ENCODE measurements around the gene ADRA2B. TPM values are rescaled to one million over a fixed set of nuclear protein-coding genes. Genes with fewer than 3 reads are reported as not detected.

Gene ADRA2B
- 0.02 TPM in 1 of 3 replicates, not detected in the others for polyA plus RNA-seq
- polyA plus RNA-seq (2011; ENCODE audit: low read depth), result not detected
- polyA plus RNA-seq (2011; cell fraction: cytosol; rRNA removed), result not detected in 2 replicates
- polyA plus RNA-seq (2011; cell fraction: nucleus; rRNA removed), result 0.07 TPM in 1 of 2 replicates, not detected in the other
- polyA plus RNA-seq (2012; ENCODE audit: low replicate concordance), result 0.08 TPM in 1 of 2 replicates, not detected in the other
- polyA minus RNA-seq, result not detected in 3 replicates
- polyA minus RNA-seq (2011; cell fraction: cytosol; rRNA and poly(A)+ RNA removed), result not detected
- not detected in 2 replicates for polyA minus RNA-seq (2011; cell fraction: nucleus; rRNA and poly(A)+ RNA removed)

DNA sequence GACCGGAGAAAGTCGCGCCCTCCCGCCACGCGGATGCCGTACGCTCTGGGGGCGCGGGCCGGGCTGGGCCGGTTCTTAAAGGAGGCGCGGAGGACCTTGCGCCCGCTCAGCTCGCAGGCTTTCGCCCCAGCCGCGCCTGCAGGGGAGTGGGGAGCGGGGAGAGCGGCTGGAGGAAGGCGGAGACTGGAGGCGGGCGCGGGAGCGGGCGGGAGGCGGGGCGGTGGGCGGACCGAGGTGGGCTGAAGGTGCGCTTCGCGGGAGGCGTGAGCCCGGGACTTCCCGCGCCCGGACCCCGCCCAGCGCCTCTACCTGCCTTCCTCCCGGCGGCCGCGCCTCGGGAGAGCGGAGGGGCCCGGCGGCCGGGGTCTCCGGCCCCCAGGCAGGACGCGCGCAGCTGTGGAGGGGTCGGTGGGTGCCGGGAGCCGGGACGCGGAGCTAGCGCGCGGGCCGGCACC lies at the start of gene ADRA2B:
TSS of gene ADRA2B (minus strand) at position 148 of the 455 bp plus-strand sequence. CDS start 422 bp downstream, outside the sequence.
- H3K4me1 ChIP-seq (ENCODE audit: control insufficient read depth, extremely low read depth, insufficient read depth, low read length), result peaks cover 5% of the 10 kb centered on the region
- peak within 1 kb of the TSS; percentile 39 for H3K9ac ChIP-seq (ENCODE audit: control insufficient read depth, extremely low read depth, insufficient read depth, low read length)
- peak within 1 kb of the TSS; percentile 58 for H2AFZ ChIP-seq (ENCODE audit: control insufficient read depth, low read length)
- H3K36me3 ChIP-seq (ENCODE audit: control insufficient read depth in 2 of 2, extremely low read depth in 1 of 2, insufficient read depth in 2 of 2, low read length in 2 of 2), result no peaks in the 10 kb centered on the region
- H3K4me2 ChIP-seq (ENCODE audit: control insufficient read depth, extremely low read depth, insufficient read depth, low read depth, low read length), result peak within 1 kb of the TSS; percentile 84
- no peak within 1 kb of the TSS for H3K27ac ChIP-seq (ENCODE audit: control insufficient read depth, insufficient read depth, low read length)
- no peaks in the 10 kb centered on the region for H3K9me3 ChIP-seq (ENCODE audit: control insufficient read depth, low read depth, low read length)
- peak within 1 kb of the TSS; percentile 43 to 70 (median 46) for H3K4me3 ChIP-seq (ENCODE audit: control insufficient read depth in 2 of 3, extremely low read depth in 1 of 3, insufficient read depth in 2 of 3, low read depth in 1 of 3, low read length in 3 of 3)
- H3K79me2 ChIP-seq (ENCODE audit: control insufficient read depth, insufficient read depth, low read length), result no peaks in the 10 kb centered on the region
- H3K9me1 ChIP-seq (ENCODE audit: control insufficient read depth, extremely low read depth, insufficient read depth, low read length), result no peaks in the 10 kb centered on the region
- peaks cover 44% of the 10 kb centered on the region for H3K27me3 ChIP-seq (ENCODE audit: control insufficient read depth, extremely low read depth, insufficient read depth, low read length)
- DNase-seq (ENCODE audit: low read depth, low spot score) (no peak), FAIRE-seq (no peak)
- no peaks in the 10 kb centered on the region for H4K20me1 ChIP-seq (ENCODE audit: control insufficient read depth, extremely low read depth, insufficient read depth, low read length)
- dilution Hi-C loops (cut with MboI; ENCODE audit: extremely low pct_ligation_motif_present, low sequenced_read_pairs), result no loop called here
- TF ChIP-seq CTCF (optimal IDR thresholded peaks at IDR 0.05 in 1 of 3, IDR thresholded peaks at IDR 0.05 in 1 of 3, conservative IDR thresholded peaks at IDR 0.05 in 1 of 3; ENCODE audit: extremely low read depth in 1 of 3, insufficient read depth in 2 of 3, low read length in 3 of 3) (no peak), EZH2 (IDR thresholded peaks at IDR 0.05; ENCODE audit: low read length) (no peak)

DNA sequence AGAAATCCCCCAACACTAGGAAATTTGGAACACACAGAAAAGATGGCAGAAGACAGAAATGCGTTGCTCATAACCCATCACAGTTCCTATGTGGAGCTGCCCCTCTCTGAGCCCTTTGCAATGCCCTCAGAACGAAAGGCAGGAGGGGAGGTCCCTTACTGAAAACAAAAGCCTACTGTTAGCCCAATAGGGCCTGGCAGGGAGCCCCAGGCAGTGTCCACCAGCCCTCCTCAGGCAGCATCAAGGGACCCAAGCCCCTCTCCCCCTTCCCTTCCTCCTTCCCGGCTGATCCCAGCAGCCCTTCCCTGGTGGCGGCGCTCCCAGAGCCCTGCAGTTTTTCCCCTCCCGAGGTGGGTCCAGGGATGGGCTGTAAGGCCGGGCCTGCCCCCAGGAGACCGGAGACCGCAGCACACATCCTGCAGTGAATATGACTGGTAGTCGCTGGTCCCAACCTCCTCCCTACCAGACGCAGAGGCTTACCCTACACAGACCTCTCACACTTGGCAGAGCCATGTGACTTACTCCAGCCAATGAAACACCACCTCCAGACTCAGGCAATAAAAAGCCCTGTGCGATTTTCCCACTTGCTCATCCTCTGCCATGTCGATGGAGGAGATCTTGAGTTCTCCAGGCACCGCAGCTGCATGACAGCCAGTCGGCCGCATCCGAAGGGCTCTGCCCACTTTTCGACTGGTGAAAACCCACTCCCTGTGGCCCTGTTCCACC lies 48.3 kb upstream of the ADRA2B start:
- Histone ChIP-seq H3K4me1 (ENCODE audit: control insufficient read depth, extremely low read depth, insufficient read depth, low read length) (no peaks in the 10 kb centered on the region), H4K20me1 (ENCODE audit: control insufficient read depth, extremely low read depth, insufficient read depth, low read length) (no peaks in the 10 kb centered on the region), H3K27ac (ENCODE audit: control insufficient read depth, insufficient read depth, low read length) (no peak overlapping the region), H3K27me3 (ENCODE audit: control insufficient read depth, extremely low read depth, insufficient read depth, low read length) (no peaks in the 10 kb centered on the region), H3K4me2 (ENCODE audit: control insufficient read depth, extremely low read depth, insufficient read depth, low read depth, low read length) (no peak overlapping the region), H2AFZ (ENCODE audit: control insufficient read depth, low read length) (no peak overlapping the region), H3K4me3 (ENCODE audit: control insufficient read depth in 2 of 3, extremely low read depth in 1 of 3, insufficient read depth in 2 of 3, low read depth in 1 of 3, low read length in 3 of 3) (no peak overlapping the region), H3K79me2 (ENCODE audit: control insufficient read depth, insufficient read depth, low read length) (no peaks in the 10 kb centered on the region), H3K9ac (ENCODE audit: control insufficient read depth, extremely low read depth, insufficient read depth, low read length) (no peak overlapping the region), H3K9me3 (ENCODE audit: control insufficient read depth, low read depth, low read length) (no peaks in the 10 kb centered on the region), H3K36me3 (ENCODE audit: control insufficient read depth in 2 of 2, extremely low read depth in 1 of 2, insufficient read depth in 2 of 2, low read length in 2 of 2) (no peaks in the 10 kb centered on the region), H3K9me1 (ENCODE audit: control insufficient read depth, extremely low read depth, insufficient read depth, low read length) (no peaks in the 10 kb centered on the region)
- no peak for TF ChIP-seq EZH2 (IDR thresholded peaks at IDR 0.05; ENCODE audit: low read length)
- no peak for TF ChIP-seq CTCF (optimal IDR thresholded peaks at IDR 0.05 in 1 of 3, IDR thresholded peaks at IDR 0.05 in 1 of 3, conservative IDR thresholded peaks at IDR 0.05 in 1 of 3; ENCODE audit: extremely low read depth in 1 of 3, insufficient read depth in 2 of 3, low read length in 3 of 3)
- no peak for FAIRE-seq
- no peak for DNase-seq (ENCODE audit: low read depth, low spot score)
- dilution Hi-C loops (cut with MboI; ENCODE audit: extremely low pct_ligation_motif_present, low sequenced_read_pairs), result no loop called here
